GM18498 (cell line): ENCODE results near the gene SF3B3.
"Not testable (repeated sequence)": the region's sequence is repeated elsewhere in the genome, so short reads cannot be mapped to it uniquely, and the experiment has no call there.

Experiments used
- ATAC-seq: cut with Tn5 transposase; IDR thresholded peaks from one replicate; pipeline ENCODE4 v1.9.1; 2021; ENCODE audit warnings: mild to moderate bottlenecking, moderate library complexity; ENCODE audit not compliant: unreplicated experiment

The SF3B3 gene

DNA sequence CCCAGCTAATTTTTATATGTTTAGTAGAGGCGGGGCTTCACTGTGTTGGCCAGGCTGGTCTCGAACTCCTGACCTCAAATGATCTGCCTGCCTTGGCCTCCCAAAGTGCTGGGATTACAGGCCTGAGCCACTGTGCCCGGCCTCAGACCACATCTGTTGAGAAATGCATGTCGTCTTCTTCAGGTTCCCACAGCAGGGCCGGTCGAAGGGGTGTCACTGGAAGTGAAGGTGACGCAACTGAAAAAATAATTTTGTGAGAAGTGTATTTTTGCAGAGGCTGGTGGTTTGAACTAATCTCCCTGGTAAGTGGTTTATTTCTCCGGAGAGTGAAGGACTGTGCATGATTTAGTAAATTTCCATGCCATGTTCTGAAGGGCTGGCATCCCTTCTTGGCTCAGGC lies 89.3 kb downstream of the SF3B3 start:
- ATAC-seq, result no peak

DNA sequence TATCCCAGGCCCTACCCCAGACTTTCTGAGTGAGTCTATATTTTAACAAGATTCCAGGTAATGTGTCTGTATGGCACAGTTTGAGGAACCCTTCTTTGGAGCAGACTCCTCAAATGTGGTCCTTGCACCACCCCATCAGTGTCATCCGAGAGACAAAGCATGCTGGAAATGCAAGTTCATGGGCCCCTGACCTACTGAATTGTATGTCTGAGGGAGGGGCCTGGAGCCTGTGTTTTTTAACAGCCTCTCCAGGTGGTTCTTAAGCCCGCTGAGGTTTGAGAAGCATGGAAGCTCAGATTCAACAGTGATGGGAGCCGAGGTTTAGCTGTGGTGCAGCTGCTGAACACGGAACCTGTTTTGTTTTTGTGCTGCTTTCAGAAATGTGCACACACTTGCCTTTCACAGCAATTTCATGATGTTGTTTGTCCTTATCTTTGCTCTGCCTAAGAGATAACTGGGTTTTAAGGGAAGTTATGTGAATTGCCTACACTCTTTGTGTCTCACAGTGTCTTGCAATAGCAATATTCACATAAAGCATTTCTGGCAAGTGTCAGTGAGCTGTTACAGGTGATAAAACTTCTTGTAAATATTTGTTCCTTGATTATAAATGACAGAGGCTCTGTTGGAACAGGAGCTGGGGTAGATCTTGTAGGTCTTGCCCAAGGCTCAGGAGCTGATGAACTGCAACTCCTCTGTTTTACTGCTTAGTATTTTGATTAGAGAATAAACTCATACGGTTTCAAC lies 90.8 kb downstream of the SF3B3 start:
- no peak for ATAC-seq

DNA sequence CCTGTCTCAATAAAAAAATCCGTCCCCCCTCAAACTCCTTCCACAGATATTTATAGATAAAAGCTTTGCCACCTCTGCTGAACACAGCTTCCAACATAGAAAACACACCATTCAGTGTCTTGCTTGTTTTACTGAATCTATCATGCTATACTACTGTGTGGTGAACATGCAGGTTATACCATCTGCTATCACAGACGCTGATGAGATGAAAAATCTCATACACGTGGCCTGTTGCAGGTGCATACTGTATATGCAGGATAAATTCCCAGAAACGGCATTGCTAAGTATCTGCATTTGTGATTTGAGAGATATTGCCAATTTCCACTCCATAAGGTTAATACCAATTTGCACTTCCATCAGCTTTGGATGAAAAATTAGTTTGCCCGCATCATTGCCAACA lies 92.3 kb downstream of the SF3B3 start:
- ATAC-seq, result no peak

DNA sequence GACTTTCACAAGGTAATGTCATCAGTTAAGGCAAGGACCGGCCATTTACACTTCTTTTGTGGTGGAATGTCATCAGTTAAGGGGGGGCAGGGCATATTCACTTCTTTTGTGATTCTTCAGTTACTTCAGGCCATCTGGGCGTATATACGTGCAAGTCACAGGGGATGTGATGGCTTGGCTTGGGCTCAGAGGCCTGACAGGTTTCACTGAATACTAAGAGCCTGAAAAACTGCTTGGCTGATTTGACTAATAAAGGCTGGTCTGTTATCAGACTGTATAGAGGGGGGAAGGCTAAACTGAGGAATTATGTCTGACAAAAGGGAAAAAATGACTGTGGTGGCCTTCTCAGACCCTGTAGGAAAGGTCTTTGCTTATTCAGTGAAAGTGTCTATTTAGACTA lies 98.2 kb downstream of the SF3B3 start:
- not testable (repeated sequence) for ATAC-seq
